Mesenchymal stem cell (in vitro differentiated cells and primary cell): ENCODE results near the gene TIAM1.
A peak's percentile ranks its signal among the peaks of the same experiment; 100 is the strongest.

Experiments
- DNase-seq: peaks from one replicate; pipeline ENCODE4 v3.0.0-alpha.2; 2013
- H2AFZ ChIP-seq: one replicate; pipeline ENCODE4 v1.6.1; 2013; ENCODE audit warnings: low read depth, mild to moderate bottlenecking, control low read depth, inconsistent platforms, low read length, moderate library complexity
- H2AK5ac ChIP-seq: 2 replicates; pipeline ENCODE4 v1.6.1; 2013; ENCODE audit warnings: low read length, moderate library complexity, mild to moderate bottlenecking, inconsistent platforms; ENCODE audit not compliant: severe bottlenecking
- H2BK120ac ChIP-seq: one replicate; pipeline ENCODE4 v1.6.1; 2013; ENCODE audit warnings: low read depth, mild to moderate bottlenecking, inconsistent platforms, low read length, moderate library complexity
- H2BK12ac ChIP-seq, 2 experiments: one replicate each; pipeline ENCODE4 v1.6.1; 2013; ENCODE audit warnings: inconsistent platforms in 2 of 2, low read length in 2 of 2, mild to moderate bottlenecking in 2 of 2, moderate library complexity in 2 of 2, control low read depth in 1 of 2
- H2BK15ac ChIP-seq: one replicate; pipeline ENCODE4 v1.6.1; 2013; ENCODE audit warnings: mild to moderate bottlenecking, low read depth, inconsistent platforms; ENCODE audit not compliant: poor library complexity, severe bottlenecking
- H2BK5ac ChIP-seq: 2 replicates; pipeline ENCODE4 v1.6.1; 2013; ENCODE audit warnings: low read depth, mild to moderate bottlenecking, low read length, control low read depth, inconsistent platforms; ENCODE audit not compliant: poor library complexity, severe bottlenecking
- H3K14ac ChIP-seq, 2 experiments: one replicate each; pipeline ENCODE4 v1.6.1; 2013; ENCODE audit warnings: inconsistent platforms in 2 of 2, low read length in 2 of 2, control low read depth in 1 of 2, mild to moderate bottlenecking in 1 of 2, moderate library complexity in 1 of 2
- H3K18ac ChIP-seq, 2 experiments: one replicate each; pipeline ENCODE4 v1.6.1; 2013; ENCODE audit warnings: inconsistent platforms in 2 of 2, low read length in 2 of 2, control low read depth in 1 of 2, low read depth in 1 of 2, mild to moderate bottlenecking in 1 of 2
- H3K23ac ChIP-seq, 2 experiments: one replicate each; pipeline ENCODE4 v1.6.1; 2013; ENCODE audit warnings: inconsistent platforms in 2 of 2, low read length in 2 of 2, mild to moderate bottlenecking in 2 of 2, moderate library complexity in 2 of 2, control low read depth in 1 of 2
- H3K27ac ChIP-seq: 2 replicates; pipeline ENCODE4 v1.5.1; 2013; ENCODE audit warnings: mild to moderate bottlenecking, moderate library complexity, low read length, control low read depth, inconsistent platforms; ENCODE audit not compliant: poor library complexity, severe bottlenecking
- H3K27me3 ChIP-seq, 2 experiments: 2 replicates each; pipeline versions ENCODE4 v1.6.1 to v1.7.0; 2013; ENCODE audit warnings: low read length in 2 of 2, mild to moderate bottlenecking in 2 of 2, moderate library complexity in 2 of 2, control low read depth in 1 of 2, inconsistent platforms in 1 of 2; ENCODE audit not compliant: control insufficient read depth in 1 of 2, insufficient read depth in 1 of 2
- H3K36me3 ChIP-seq, 2 experiments: 2 replicates each; pipeline versions ENCODE4 v1.6.1 to v1.7.0; 2013; ENCODE audit warnings: low read length in 2 of 2, control low read depth in 1 of 2, inconsistent platforms in 1 of 2, low read depth in 1 of 2, mild to moderate bottlenecking in 1 of 2; ENCODE audit not compliant: insufficient read depth in 2 of 2, control insufficient read depth in 1 of 2
- H3K4ac ChIP-seq, 2 experiments: one replicate each; pipeline ENCODE4 v1.6.1; 2013; ENCODE audit warnings: inconsistent platforms in 2 of 2, low read length in 2 of 2, mild to moderate bottlenecking in 2 of 2, moderate library complexity in 2 of 2, control low read depth in 1 of 2, low read depth in 1 of 2
- H3K4me1 ChIP-seq: 2 replicates; pipeline ENCODE4 v1.6.1; 2013; ENCODE audit warnings: low read depth, low read length, control low read depth; ENCODE audit not compliant: control insufficient read depth, insufficient read depth
- H3K4me2 ChIP-seq: 2 replicates; pipeline ENCODE4 v1.6.1; 2013; ENCODE audit warnings: low read length, mild to moderate bottlenecking, inconsistent platforms; ENCODE audit not compliant: poor library complexity, severe bottlenecking
- H3K4me3 ChIP-seq, 2 experiments: 2 replicates each; pipeline versions ENCODE4 v1.5.1 to v1.7.0; 2013; ENCODE audit warnings: low read length in 2 of 2, mild to moderate bottlenecking in 2 of 2, control low read depth in 1 of 2, low read depth in 1 of 2; ENCODE audit not compliant: insufficient read depth in 1 of 2
- H3K79me1 ChIP-seq: replicated peaks from 2 replicates; pipeline ENCODE4 v1.6.1; 2013; ENCODE audit warnings: mild to moderate bottlenecking, control low read depth, low read length, inconsistent platforms; ENCODE audit not compliant: poor library complexity, severe bottlenecking
- H3K9ac ChIP-seq: 2 replicates; pipeline ENCODE4 v1.7.0; 2013; ENCODE audit warnings: mild to moderate bottlenecking, low read length, moderate library complexity
- H3K9me3 ChIP-seq: 2 replicates; pipeline ENCODE4 v1.7.0; 2013; ENCODE audit warnings: mild to moderate bottlenecking, low read length; ENCODE audit not compliant: control insufficient read depth
- H4K8ac ChIP-seq: one replicate; pipeline ENCODE4 v1.6.1; 2013; ENCODE audit warnings: inconsistent platforms, mild to moderate bottlenecking, low read length, moderate library complexity
- H4K91ac ChIP-seq: one replicate; pipeline ENCODE4 v1.6.1; 2013; ENCODE audit warnings: mild to moderate bottlenecking, low read length, inconsistent platforms
- WGBS: methylation state at CpG from one replicate; pipeline ENCODE4 v1.1.7; 2013; ENCODE audit warnings: mixed read lengths; 5-methylcytosine and 5-hydroxymethylcytosine counted together

Gene TIAM1

DNA sequence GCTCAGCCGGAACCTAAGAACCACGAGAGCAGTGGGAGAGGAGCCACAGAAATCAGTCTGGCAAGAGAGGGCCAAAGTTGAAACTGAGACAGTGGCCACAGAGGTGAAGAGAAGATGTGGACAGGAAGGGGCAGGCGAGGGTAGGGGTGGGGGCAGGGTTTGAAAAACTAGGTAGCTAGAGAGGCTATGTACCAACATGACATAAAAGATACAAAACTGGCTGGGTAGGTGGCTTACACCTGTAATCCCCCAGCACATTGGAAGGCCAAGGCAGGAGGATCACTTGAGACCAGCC, 28.4 kb upstream of the TIAM1 start:
- H3K27ac ChIP-seq = no peak overlapping the region
- H2AK5ac ChIP-seq = no peak overlapping the region
- H3K4me3 ChIP-seq = no peak overlapping the region
- 84% methylated on average over 3 of the region's 3 CpGs for WGBS
- no peak overlapping the region for H2BK12ac ChIP-seq
- no peaks in the 10 kb centered on the region for H3K9me3 ChIP-seq
- no peak overlapping the region for H2BK120ac ChIP-seq
- H3K4me1 ChIP-seq = peaks cover 5% of the 10 kb centered on the region
- no peak overlapping the region for H3K4me2 ChIP-seq
- H3K36me3 ChIP-seq = no peaks in the 10 kb centered on the region
- H4K8ac ChIP-seq = no peak overlapping the region
- H4K91ac ChIP-seq = no peak overlapping the region
- no peak overlapping the region for H3K4ac ChIP-seq
- no peak for DNase-seq
- no peak overlapping the region for H2BK5ac ChIP-seq
- H3K14ac ChIP-seq = no peak overlapping the region
- H3K27me3 ChIP-seq = peaks cover 0 to 9% of the 10 kb centered on the region in 2 experiments
- no peak overlapping the region for H3K23ac ChIP-seq
- H3K9ac ChIP-seq = no peak overlapping the region
- H2BK15ac ChIP-seq = no peak overlapping the region
- H3K18ac ChIP-seq = no peak overlapping the region
- no peak overlapping the region for H2AFZ ChIP-seq
- no peaks in the 10 kb centered on the region for H3K79me1 ChIP-seq

DNA sequence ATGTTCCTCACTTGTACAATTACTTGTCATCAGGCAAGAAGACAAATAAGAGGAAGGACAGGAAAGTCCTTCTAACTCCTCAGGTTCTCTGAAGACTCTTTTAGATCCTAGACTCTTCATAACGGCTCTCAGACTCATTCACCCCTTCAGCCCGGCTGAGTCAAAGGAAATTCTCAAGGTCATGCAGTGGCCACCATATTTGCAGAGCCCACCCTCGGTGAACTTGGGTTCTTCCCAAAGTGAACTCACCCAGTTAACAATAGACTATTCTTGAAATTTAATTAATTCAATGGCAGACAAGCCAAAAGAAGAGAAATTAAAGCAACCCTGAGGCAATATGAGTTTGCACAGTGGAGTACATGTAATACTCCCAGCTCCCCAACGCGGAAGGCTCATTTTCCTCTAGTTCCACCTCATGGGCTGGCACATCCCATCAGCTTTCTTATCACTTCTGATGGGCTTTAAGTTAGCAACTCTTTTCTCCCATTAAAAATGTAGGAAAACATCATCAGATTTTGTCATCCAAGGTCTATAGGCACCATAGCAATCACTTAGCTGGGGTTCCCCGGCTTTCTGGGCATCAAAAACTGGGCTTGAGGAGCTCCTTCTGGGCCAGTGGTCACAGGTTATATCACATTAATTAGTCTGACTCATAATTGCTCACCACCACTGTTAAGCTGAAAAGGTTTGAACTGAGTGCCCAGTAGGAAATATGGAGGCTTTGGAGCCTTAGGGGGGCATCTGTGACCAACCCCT, 27.8 kb upstream of the TIAM1 start:
- H3K36me3 ChIP-seq = no peaks in the 10 kb centered on the region
- no peak overlapping the region for H3K9ac ChIP-seq
- H3K79me1 ChIP-seq = no peaks in the 10 kb centered on the region
- H3K4ac ChIP-seq = no peak overlapping the region
- no peak overlapping the region for H2BK12ac ChIP-seq
- no peak overlapping the region for H4K91ac ChIP-seq
- no peak overlapping the region for H2BK15ac ChIP-seq
- H3K18ac ChIP-seq = no peak overlapping the region
- H3K4me2 ChIP-seq = no peak overlapping the region
- no peak for DNase-seq
- H2BK120ac ChIP-seq = no peak overlapping the region
- H3K9me3 ChIP-seq = no peaks in the 10 kb centered on the region
- 94% methylated on average over 6 of the region's 6 CpGs for WGBS
- H2AFZ ChIP-seq = no peak overlapping the region
- no peak overlapping the region for H2AK5ac ChIP-seq
- H3K14ac ChIP-seq = no peak overlapping the region
- no peak overlapping the region for H2BK5ac ChIP-seq
- H3K4me3 ChIP-seq = peak overlapping the region in 1 of 2 experiments; percentile 5
- peaks cover 0 to 9% of the 10 kb centered on the region in 2 experiments for H3K27me3 ChIP-seq
- H3K4me1 ChIP-seq = peaks cover 7% of the 10 kb centered on the region
- no peak overlapping the region for H3K27ac ChIP-seq
- H4K8ac ChIP-seq = no peak overlapping the region
- no peak overlapping the region for H3K23ac ChIP-seq

DNA sequence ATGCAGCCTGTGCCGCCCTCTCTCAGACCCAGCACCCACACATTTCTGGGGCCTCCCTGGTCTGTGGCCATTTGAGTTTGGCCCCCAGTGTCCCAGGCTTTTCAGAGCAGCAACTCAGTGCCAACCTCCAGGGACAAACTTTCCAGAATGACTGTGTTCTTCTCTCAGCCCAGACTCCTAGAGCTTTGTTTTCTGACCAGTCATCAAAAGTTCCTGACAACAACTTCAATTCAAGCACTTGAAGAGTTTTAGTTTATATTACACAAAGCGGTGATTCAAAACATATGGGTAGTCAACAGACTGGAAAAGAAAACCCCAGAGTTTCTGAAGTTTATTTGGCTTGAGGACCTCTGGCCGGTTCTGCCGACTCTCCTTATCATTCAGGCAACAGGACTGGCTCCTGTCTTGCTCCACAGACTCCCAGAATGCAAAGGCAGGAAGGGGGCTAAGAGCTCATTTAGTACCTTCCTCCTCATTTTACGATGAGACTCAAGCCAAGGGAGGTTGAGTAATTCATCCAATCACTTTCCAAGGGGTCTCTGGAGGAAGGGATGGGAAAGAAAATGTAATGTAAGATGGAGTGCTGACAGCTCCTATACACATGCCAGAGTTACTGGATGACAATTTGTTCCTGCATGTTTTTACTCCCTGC, 27.0 kb upstream of the TIAM1 start:
- H3K18ac ChIP-seq = no peak overlapping the region
- H3K4ac ChIP-seq = no peak overlapping the region
- no peak overlapping the region for H2BK120ac ChIP-seq
- H3K9me3 ChIP-seq = no peaks in the 10 kb centered on the region
- no peak overlapping the region for H4K8ac ChIP-seq
- no peaks in the 10 kb centered on the region for H3K79me1 ChIP-seq
- H3K4me3 ChIP-seq = peak overlapping the region in 1 of 2 experiments; percentile 5
- no peak overlapping the region for H2AFZ ChIP-seq
- DNase-seq = peak; percentile 84
- H3K4me1 ChIP-seq = peaks cover 9% of the 10 kb centered on the region
- H4K91ac ChIP-seq = no peak overlapping the region
- H3K9ac ChIP-seq = peak overlapping the region; percentile 55
- no peak overlapping the region for H2BK12ac ChIP-seq
- no peak overlapping the region for H3K27ac ChIP-seq
- no peak overlapping the region for H3K23ac ChIP-seq
- no peak overlapping the region for H2BK5ac ChIP-seq
- peaks cover 0 to 9% of the 10 kb centered on the region in 2 experiments for H3K27me3 ChIP-seq
- no peak overlapping the region for H2BK15ac ChIP-seq
- H3K36me3 ChIP-seq = no peaks in the 10 kb centered on the region
- H2AK5ac ChIP-seq = no peak overlapping the region
- 26% methylated on average over 4 of the region's 5 CpGs for WGBS
- no peak overlapping the region for H3K4me2 ChIP-seq
- H3K14ac ChIP-seq = no peak overlapping the region

DNA sequence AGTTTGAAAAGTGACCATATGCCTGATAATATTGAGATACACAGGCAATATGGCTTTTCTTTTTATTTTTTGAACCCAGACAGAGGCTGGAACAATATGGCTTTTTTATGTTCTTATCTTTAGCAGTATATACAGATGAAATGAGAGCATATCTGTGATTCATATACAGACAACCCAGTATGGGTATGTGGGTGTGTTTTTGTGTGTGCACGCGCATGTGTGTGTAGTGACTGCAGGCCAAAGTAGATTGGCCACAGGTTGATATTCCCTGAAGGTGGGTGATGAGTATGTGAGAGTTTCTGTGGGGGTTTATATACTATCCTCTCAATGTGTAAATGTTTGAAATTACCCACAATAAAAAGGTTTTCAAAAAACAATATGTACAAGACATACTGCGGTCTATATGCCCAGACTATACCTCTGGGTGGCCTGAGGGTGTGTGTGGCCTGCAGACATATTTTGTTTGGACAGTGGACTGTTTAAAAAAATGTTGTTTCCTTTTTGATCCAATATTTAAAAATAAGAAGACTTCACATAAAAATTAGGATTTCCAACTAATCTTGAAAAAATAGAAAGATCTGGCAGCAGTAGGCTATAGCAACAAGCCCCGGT, 26.3 kb upstream of the TIAM1 start:
- H3K27me3 ChIP-seq = peaks cover 0 to 9% of the 10 kb centered on the region in 2 experiments
- no peak overlapping the region for H3K23ac ChIP-seq
- H3K79me1 ChIP-seq = no peaks in the 10 kb centered on the region
- H2AK5ac ChIP-seq = no peak overlapping the region
- H4K91ac ChIP-seq = no peak overlapping the region
- H3K14ac ChIP-seq = no peak overlapping the region
- no peak overlapping the region for H4K8ac ChIP-seq
- DNase-seq = no peak
- H3K18ac ChIP-seq = peak overlapping the region in 1 of 2 experiments; percentile 14
- peak overlapping the region in 1 of 2 experiments; percentile 81 for H3K4ac ChIP-seq
- H3K36me3 ChIP-seq = no peaks in the 10 kb centered on the region
- no peak overlapping the region for H2BK120ac ChIP-seq
- no peak overlapping the region for H3K27ac ChIP-seq
- H3K9me3 ChIP-seq = no peaks in the 10 kb centered on the region
- H2AFZ ChIP-seq = no peak overlapping the region
- no peak overlapping the region for H2BK12ac ChIP-seq
- peak overlapping the region in 1 of 2 experiments; percentile 5 for H3K4me3 ChIP-seq
- peaks cover 9% of the 10 kb centered on the region for H3K4me1 ChIP-seq
- H2BK5ac ChIP-seq = no peak overlapping the region
- WGBS = 91% methylated on average over 3 of the region's 4 CpGs
- H2BK15ac ChIP-seq = no peak overlapping the region
- peak overlapping the region; percentile 55 for H3K9ac ChIP-seq
- no peak overlapping the region for H3K4me2 ChIP-seq
